HepG2 (cell line): ENCODE data around the gene CA5B. TPM values are rescaled to one million over a fixed set of nuclear protein-coding genes. Genes with fewer than 3 reads are reported as not detected.

ENCODE experiments used
- ATAC-seq: fragments of 200-7000 bp; cut with Tn5 transposase; 3 replicates; pipeline ENCODE4 v1.9.1; 2020; ENCODE audit warnings: mild to moderate bottlenecking, moderate library complexity
- BruUV-seq: library from RNA; stranded (reverse); fragments of 400-500 nt; replicated peaks from 2 replicates; lab custom pipeline; 2021; lab: Mats Ljungman, UMichigan
- CTCF ChIA-PET: fragments of 300-600 bp; formaldehyde crosslinking; extraction: SDS; loops from one replicate; lab custom pipeline; 2021; ENCODE audit warnings: low total read pairs, inconsistent platforms, low intra/inter-chr PET ratio; lab: Yijun Ruan, JAX
- POLR2A ChIA-PET: fragments of 350-600 bp; sonication (Branson Sonifier 250); formaldehyde crosslinking; loops from one replicate; lab custom pipeline; 2020; ENCODE audit warnings: antibody characterized with exemption, inconsistent platforms; lab: Yijun Ruan, JAX
- DNase-seq: peaks from one replicate; pipeline ENCODE4 v3.0.0-alpha.2; 2015; ENCODE audit warnings: low spot score
- FAIRE-seq: peaks from 3 replicates; lab custom pipeline; 2011; peaks lifted over from hg19 to GRCh38; lab: Jason Lieb, UNC
- H2AFZ ChIP-seq: one replicate; pipeline ENCODE4 v1.6.1; 2011; ENCODE audit warnings: low read length, inconsistent platforms
- H3K27ac ChIP-seq: fragments of 300-600 bp; 3 replicates; pipeline ENCODE4 v1.8.0; 2011; ENCODE audit warnings: mixed run types, mild to moderate bottlenecking, mixed read lengths, low read length, inconsistent platforms; ENCODE audit not compliant: insufficient read depth; ENCODE audit errors: extremely low read length
- H3K27me3 ChIP-seq, 2 experiments: fragments of 200-600 bp in 1 of 2; 2 replicates in 1 of 2; 3 replicates in 1 of 2; pipeline versions ENCODE4 v1.6.0 to v1.8.0; 2011; ENCODE audit warnings: low read length in 2 of 2, mild to moderate bottlenecking in 2 of 2, moderate library complexity in 2 of 2, inconsistent platforms in 1 of 2; ENCODE audit not compliant: insufficient read depth in 2 of 2, control insufficient read depth in 1 of 2
- H3K36me3 ChIP-seq, 2 experiments: fragments of 200-600 bp in 1 of 2; replicated peaks in 1 of 2; 2 replicates in 1 of 2; 3 replicates in 1 of 2; pipeline versions ENCODE4 v1.5.1 to v1.8.0; 2011; ENCODE audit warnings: low read length in 2 of 2, inconsistent platforms in 1 of 2; ENCODE audit not compliant: insufficient read depth in 2 of 2, control insufficient read depth in 1 of 2
- H3K4me1 ChIP-seq: 2 replicates; pipeline ENCODE4 v1.5.1; 2012; ENCODE audit warnings: low read length, inconsistent platforms; ENCODE audit not compliant: insufficient read depth
- H3K4me2 ChIP-seq: 2 replicates; pipeline ENCODE4 v1.6.0; 2011; ENCODE audit warnings: low read depth, low read length, inconsistent platforms
- H3K4me3 ChIP-seq, 3 experiments: fragments of 200-600 bp in 1 of 3; sonication (generic), shearing (Covaris generic) in 1 of 3; replicated peaks in 1 of 3; 2 replicates each; pipeline ENCODE4 v1.5.1; 2011 to 2016; ENCODE audit warnings: low read length in 3 of 3, inconsistent platforms in 2 of 3, low read depth in 2 of 3, mild to moderate bottlenecking in 2 of 3, control low read depth in 1 of 3, mixed read lengths in 1 of 3; ENCODE audit not compliant: insufficient read depth in 1 of 3
- H3K79me2 ChIP-seq: one replicate; pipeline ENCODE4 v1.6.1; 2011; ENCODE audit warnings: low read length, inconsistent platforms; ENCODE audit not compliant: insufficient read depth
- H3K9ac ChIP-seq: 2 replicates; pipeline ENCODE4 v1.6.0; 2011; ENCODE audit warnings: mild to moderate bottlenecking, low read depth, low read length, inconsistent platforms; ENCODE audit not compliant: insufficient read depth
- H3K9me3 ChIP-seq: 2 replicates; pipeline ENCODE4 v1.5.1; 2012; ENCODE audit warnings: mild to moderate bottlenecking, low read length
- H4K20me1 ChIP-seq: 2 replicates; pipeline ENCODE4 v1.6.0; 2011; ENCODE audit warnings: inconsistent platforms, mild to moderate bottlenecking, low read length, moderate library complexity; ENCODE audit not compliant: insufficient read depth
- CTCF ChIP-seq: sonication (generic); formaldehyde crosslinking; IDR thresholded peaks from 2 replicates; pipeline ENCODE4 v1.5.0; 2020; ENCODE audit warnings: mild to moderate bottlenecking, missing genetic modification reagents, moderate library complexity
- IRX3 ChIP-seq: sonication (generic); formaldehyde crosslinking; IDR thresholded peaks from 2 replicates; pipeline ENCODE4 v1.8.1; 2023; ENCODE audit warnings: mild to moderate bottlenecking, low read depth, missing genetic modification reagents, borderline replicate concordance
- KLF9 ChIP-seq: IDR thresholded peaks from 2 replicates; pipeline ENCODE4 v1.6.1; 2016; ENCODE audit warnings: low read depth
- MNT ChIP-seq: fragments of 450-650 bp; IDR thresholded peaks from 2 replicates; pipeline ENCODE4 v1.6.1; 2016
- SP140L ChIP-seq: sonication (generic); formaldehyde crosslinking; IDR thresholded peaks from 2 replicates; pipeline ENCODE4 v1.4.0; 2020; ENCODE audit warnings: missing genetic modification reagents, borderline replicate concordance
- ZNF766 ChIP-seq: sonication (generic); formaldehyde crosslinking; IDR thresholded peaks from 2 replicates; pipeline ENCODE4 v1.5.0; 2020; ENCODE audit warnings: missing genetic modification reagents, borderline replicate concordance
- WGBS: methylation state at CpG from one replicate; pipeline ENCODE4 v1.1.6; 2017; ENCODE audit warnings: low lambda C conversion rate; 5-methylcytosine and 5-hydroxymethylcytosine counted together
- in situ Hi-C: cut with HindIII; loops from 2 replicates; pipeline ENCODE4 v1.10.0; 2017; ENCODE audit warnings: low pct_unique_long_range_greater_than_20kb; ENCODE audit not compliant: extremely low pct_ligation_motif_present
- intact Hi-C: fragments of 100-400 bp; cut with micrococcal nuclease; formaldehyde crosslinking; loops from one replicate; pipeline ENCODE4 v1.10.0; 2022; ENCODE audit not compliant: unreplicated experiment
- polyA plus RNA-seq, 8 experiments: library from polyadenylated mRNA; depleted of rRNA in 3 of 8; stranded (reverse) in 7 of 8; unstranded in 1 of 8; fragments of >200 nt; fragmentation: Illumina TruSeq in 4 of 8; extraction: Trizol in 4 of 8; gene quantifications; 2 replicates each; pipeline versions ENCODE4 v1.2.1 to v1.2.3, GENCODE V29; 2011 to 2016; ENCODE audit warnings: low read depth in 4 of 8, missing spikeins in 1 of 8, mixed read lengths in 1 of 8; ENCODE audit not compliant: insufficient read depth in 1 of 8
- total RNA-seq, 5 experiments: library from RNA; depleted of rRNA; stranded (reverse); fragments of >200 nt; fragmentation: Illumina TruSeq; extraction: Trizol; gene quantifications; 2 replicates each; pipeline ENCODE4 v1.2.3, GENCODE V29; 2016; ENCODE audit warnings: low read depth in 1 of 5

CA5B gene
- total and polyA plus RNA-seq, 2 of the 13 experiments (the other 11 are each of a cell fraction or from before 2014, with no cell fraction given), result 1.7 to 2.2 TPM

- Histone ChIP-seq H3K9ac (no peak overlapping the region), H3K4me3 (no peak overlapping the region), H3K27me3 (no peaks in the 10 kb centered on the region), H3K36me3 (peaks cover 2 to 10% of the 10 kb centered on the region in 2 experiments; a peak in 2 of 5 replicates), H4K20me1 (no peaks in the 10 kb centered on the region), H3K9me3 (no peaks in the 10 kb centered on the region), H3K27ac (no peak overlapping the region), H2AFZ (no peak overlapping the region), H3K4me1 (no peaks in the 10 kb centered on the region), H3K79me2 (no peaks in the 10 kb centered on the region), H3K4me2 (no peak overlapping the region)
- DNase-seq (peak; percentile 5), FAIRE-seq (peak; percentile 50), ATAC-seq (peak; percentile 75)
- intact Hi-C loops, result no loop called here
- no peak for TF ChIP-seq SP140L (CRISPR knock-in tag)
- TF ChIP-seq KLF9 (CRISPR knock-in tag), result no peak
- TF ChIP-seq MNT, result no peak
- peak; percentile 22; the same call in 1 of the 2 replicates for TF ChIP-seq CTCF (CRISPR knock-in tag)
- no peak for TF ChIP-seq ZNF766 (CRISPR knock-in tag)
- TF ChIP-seq IRX3 (CRISPR knock-in tag), result no peak
- 83% methylated on average over 10 of the region's 10 CpGs for WGBS
- no TSS peak for BruUV-seq
- POLR2A ChIA-PET, result no interaction called here
- in situ Hi-C loops, result no loop called here
- CTCF ChIA-PET, result no interaction called here
Measured at GRCh38 chrX:15815779-15816437, 77.8 kb downstream of the CA5B start.
